GM12892 (cell line): Measurements from ENCODE around the gene MAN2A2.
"Not testable (repeated sequence)": the region's sequence is repeated elsewhere in the genome, so short reads cannot be mapped to it uniquely, and the experiment has no call there.

Source experiments
- DNase-seq: peaks from one replicate; pipeline ENCODE4 v3.0.0; 2011; ENCODE audit not compliant: insufficient read length
- FAIRE-seq: peaks from 2 replicates; lab custom pipeline; 2011; peaks lifted over from hg19 to GRCh38; lab: Jason Lieb, UNC
- POLR2A ChIP-seq: IDR thresholded peaks from 2 replicates; pipeline ENCODE4 v1.6.1; 2011; ENCODE audit warnings: low read depth, low read length, control low read depth
- POLR2AphosphoS5 ChIP-seq: IDR thresholded peaks from 2 replicates; pipeline ENCODE4 v1.6.1; 2011; ENCODE audit warnings: low read depth, low read length, control low read depth
- TAF1 ChIP-seq: IDR thresholded peaks from 2 replicates; pipeline ENCODE4 v1.6.1; 2011; ENCODE audit warnings: low read depth, mild to moderate bottlenecking, control low read depth, low read length, borderline replicate concordance

MAN2A2 gene

GRCh38 chr15:90918034-90918788 is 15.1 kb downstream of the MAN2A2 start:
- no peak for FAIRE-seq
- no peak for TF ChIP-seq POLR2AphosphoS5
- no peak for TF ChIP-seq TAF1
- no peak for TF ChIP-seq POLR2A

GRCh38 chr15:90918835-90919234 is 15.7 kb downstream of the MAN2A2 start:
- no peak for FAIRE-seq

More at GRCh38 chr15:90918034-90918788, 15.1 kb downstream of the MAN2A2 start:
- DNase-seq = no peak

DNA sequence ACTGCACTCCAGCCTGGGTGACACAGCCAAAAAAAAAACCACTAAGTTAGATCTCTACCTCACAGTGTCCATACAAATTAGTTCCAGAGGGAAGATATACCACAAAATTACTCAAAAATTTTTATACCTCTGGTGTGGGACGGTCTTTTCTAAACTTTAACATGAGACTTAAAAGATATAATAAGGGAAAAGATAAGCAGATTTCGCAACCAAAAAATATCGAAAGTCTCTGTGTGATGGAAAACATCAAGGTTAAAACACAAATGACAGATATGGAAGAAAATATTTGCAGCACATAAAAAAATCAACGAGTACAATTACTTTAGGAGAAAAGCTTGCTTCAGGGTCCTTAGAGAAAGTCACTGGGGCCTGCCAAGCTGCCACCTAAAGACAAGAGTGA is 18.8 kb downstream of the MAN2A2 start:
- TF ChIP-seq POLR2A = no peak
- FAIRE-seq (no peak), DNase-seq (no peak)

More at GRCh38 chr15:90918835-90919234, 15.7 kb downstream of the MAN2A2 start:
- no peak for DNase-seq
- TF ChIP-seq TAF1 (no peak), POLR2AphosphoS5 (no peak), POLR2A (no peak)

- DNase-seq (peak; percentile 65), FAIRE-seq (peak; percentile 40)
Measured at GRCh38 chr15:90922712-90923322, 19.7 kb downstream of the MAN2A2 start.

DNA sequence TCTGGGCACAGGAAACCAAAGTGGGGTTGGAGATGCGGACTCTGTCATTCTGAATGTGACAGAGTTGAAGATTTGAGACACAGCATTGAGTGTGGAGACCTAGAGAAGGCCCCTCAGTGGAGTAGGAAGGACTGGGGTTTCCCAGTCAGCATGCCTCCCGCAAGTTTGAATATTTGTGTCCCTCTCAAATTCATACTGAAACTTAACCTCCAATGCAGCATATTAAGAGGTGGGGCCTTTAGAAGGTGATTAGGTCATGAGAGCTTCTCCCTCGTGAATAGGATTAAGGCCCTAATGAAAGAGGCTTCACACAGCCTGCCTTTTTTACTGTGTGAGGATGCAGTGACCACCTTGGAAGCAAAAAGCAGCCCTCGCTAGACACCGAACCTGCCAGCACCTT is 21.3 kb downstream of the MAN2A2 start:
- FAIRE-seq (peak; percentile 86), DNase-seq (peak; percentile 58)
- TF ChIP-seq POLR2A (no peak), POLR2AphosphoS5 (peak; percentile 21; the same call in 1 of the 2 replicates)

DNA sequence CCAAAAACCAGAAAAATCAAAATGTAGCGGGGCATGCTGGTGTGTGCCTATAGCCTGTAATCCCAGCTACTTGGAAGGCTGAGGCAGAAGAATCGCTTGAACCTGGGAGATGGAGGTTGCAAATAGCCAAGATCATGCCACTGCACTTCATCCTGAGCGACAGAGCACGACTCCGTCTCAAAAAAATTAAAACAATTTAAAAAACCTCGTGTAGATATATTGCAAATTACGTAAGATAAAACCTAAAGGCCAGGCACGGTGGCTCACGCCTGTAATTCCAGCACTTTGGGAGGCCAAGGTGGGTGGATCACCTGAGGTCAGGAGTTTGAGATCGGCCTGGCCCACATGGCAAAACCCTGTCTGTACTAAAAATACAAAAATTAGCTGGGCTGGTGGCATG is 23.7 kb downstream of the MAN2A2 start:
- DNase-seq, FAIRE-seq: not testable (repeated sequence)

DNA sequence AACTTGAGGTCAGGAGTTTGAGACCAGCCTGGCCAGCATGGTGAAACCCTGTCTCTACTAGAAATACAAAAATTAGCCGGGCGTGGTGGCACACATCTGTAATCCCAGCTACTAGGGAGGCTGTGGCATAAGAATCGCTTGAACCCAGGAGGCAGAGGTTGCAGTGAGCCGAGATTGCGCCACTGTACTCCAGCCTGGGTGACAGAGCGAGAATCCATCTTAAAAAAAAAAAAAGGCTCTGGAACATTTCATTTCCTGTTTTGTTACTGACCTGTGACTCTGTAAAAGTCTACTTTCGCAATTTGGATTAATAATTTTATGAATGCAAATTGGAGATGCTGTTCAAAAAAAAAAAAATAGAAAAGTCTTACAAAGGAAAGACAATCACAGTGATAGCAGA is 25.0 kb downstream of the MAN2A2 start:
- FAIRE-seq, DNase-seq: not testable (repeated sequence)

DNA sequence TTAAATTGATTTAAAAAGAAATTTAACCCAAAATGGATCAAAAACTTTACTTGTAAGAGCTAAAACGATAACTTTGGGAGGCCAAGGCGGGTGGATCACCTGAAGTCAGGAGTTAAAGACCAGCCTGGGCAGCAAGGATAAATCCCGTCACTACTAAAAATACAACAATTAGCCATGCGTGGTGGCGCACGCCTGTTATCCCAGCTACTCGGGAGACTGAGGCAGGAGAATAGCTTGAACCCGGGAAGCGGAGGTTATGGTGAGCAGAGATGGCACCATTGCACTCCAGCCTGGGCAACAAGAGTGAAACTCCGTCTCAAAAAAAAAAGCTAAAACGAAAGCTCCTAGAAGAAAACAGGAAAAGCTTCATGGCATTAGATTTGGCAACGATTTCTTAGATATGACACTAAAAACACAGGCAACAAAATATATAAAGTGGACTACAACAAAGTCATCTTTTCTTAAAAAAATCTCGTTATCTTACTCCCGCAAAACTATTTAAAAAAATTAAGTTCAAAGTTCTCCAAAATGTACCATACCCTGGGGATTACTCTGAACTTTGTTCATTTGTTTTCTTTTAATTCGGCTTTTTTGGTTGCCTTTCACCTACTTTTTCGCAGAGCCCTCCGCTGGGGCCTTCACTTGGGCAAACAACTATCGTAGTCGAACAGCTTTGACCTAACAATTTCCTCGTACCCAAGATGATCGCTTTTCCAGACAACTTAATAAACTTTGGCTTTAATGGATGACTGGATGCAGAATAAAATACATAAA is 26.3 kb downstream of the MAN2A2 start:
- TF ChIP-seq TAF1 = no peak
- TF ChIP-seq POLR2AphosphoS5 = no peak
- no peak for TF ChIP-seq POLR2A
- DNase-seq = no peak
- FAIRE-seq = no peak

DNA sequence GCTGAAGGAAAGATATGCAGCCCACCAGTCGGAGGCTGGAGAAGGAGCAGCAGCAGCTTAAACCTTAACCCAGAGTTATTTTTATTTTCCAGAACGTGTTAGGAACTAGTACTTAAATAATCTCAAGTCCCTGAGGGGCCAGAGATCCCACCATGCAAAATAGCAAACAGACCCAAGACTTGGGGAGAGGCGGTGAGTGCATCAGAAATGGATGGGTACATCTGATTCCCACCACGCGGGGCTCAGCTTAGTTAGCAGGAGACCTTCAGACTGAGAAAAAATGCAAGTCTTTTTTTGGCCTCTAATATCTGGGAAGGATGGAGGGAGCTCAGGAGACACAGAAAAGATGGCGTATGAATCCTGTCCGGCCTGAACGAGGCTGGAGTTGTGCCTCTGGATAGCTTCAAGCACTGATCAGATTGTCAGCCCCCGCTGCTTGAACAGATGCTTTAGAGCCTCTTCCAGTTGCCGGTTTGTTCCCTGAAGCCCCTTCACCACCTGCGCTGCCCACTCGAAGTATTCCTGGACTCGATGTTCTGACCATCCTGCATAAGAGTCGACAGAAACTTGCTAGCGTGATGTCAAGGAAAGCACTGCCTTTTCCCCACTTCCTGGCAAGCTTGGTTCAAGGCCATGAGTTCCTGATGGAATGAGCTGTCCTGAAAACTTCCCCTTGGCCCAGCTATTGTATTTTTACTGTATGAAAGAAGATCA is 27.9 kb downstream of the MAN2A2 start:
- FAIRE-seq (no peak), DNase-seq (no peak)
- TF ChIP-seq POLR2AphosphoS5 (no peak; the same call in 1 of the 2 replicates), POLR2A (no peak), TAF1 (no peak)

GRCh38 chr15:90931575-90931827 is 28.4 kb downstream of the MAN2A2 start:
- FAIRE-seq (no peak), DNase-seq (no peak)
- TF ChIP-seq POLR2AphosphoS5 = no peak
- TF ChIP-seq POLR2A = no peak
- no peak for TF ChIP-seq TAF1

- FAIRE-seq (peak; percentile 56), DNase-seq (peak; percentile 85)
- 0 out of 2 replicates have a peak, but pooled peaks have one; percentile 30 for TF ChIP-seq POLR2AphosphoS5
- TF ChIP-seq POLR2A = peak; percentile 68
- TF ChIP-seq TAF1 = peak; percentile 82
Measured at GRCh38 chr15:90931828-90932659, 28.9 kb downstream of the MAN2A2 start, which contains the start of gene HDDC3. Gene HDDC3, minus strand, starts transcription at chr15:90932549. Its CDS starts 9 bp downstream, at chr15:90932540.
